ENCODE results near the gene APAF1.

Gene APAF1

DNA sequence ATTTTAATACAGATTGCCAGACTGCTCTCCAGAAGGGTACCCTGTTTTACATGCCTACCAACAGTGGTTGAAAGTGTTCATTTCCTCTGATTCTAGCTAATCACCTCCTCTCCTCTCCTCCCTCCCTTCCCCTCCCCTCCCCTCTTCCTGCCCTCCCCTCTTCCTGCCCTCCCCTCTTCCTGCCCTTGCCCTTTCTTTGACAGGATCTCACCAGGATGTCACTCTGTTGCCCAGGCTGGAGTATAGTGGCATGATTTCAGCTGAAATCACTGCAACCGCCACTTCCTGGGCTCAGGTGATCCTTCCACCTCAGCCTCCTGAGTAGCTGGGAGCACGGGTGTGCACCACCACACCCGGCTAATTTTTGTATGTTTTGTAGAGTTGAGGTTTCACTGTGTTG lies 24.7 kb downstream of the APAF1 start:
- no peak for DNase-seq (ENCODE audit: low read depth in 2 of 3, low spot score in 1 of 3)

GRCh38 chr12:98671459-98671858 lies 26.4 kb downstream of the APAF1 start:
- no peak for DNase-seq (ENCODE audit: low read depth in 2 of 3, low spot score in 1 of 3)

DNA sequence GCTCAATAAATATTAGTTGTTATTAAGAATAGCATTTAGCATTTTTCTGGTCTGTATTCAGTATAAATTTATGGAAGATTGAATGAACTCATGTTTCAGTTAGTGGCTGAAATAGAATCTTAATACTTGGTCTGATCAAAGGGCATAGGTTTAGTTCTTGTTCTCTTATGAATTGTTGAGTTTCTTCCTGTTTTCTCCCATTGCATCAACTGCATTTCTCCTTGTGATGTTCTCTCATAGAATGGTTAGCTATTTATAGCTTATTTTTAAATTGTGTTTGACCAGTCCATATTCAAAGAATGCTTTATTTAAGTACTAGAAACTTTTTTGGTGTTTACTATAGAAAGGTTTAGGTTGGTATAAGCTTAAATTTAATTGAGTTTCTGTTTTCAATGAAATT lies 29.8 kb downstream of the APAF1 start:
- no peak for DNase-seq (ENCODE audit: low read depth in 2 of 3, low spot score in 1 of 3)

DNA sequence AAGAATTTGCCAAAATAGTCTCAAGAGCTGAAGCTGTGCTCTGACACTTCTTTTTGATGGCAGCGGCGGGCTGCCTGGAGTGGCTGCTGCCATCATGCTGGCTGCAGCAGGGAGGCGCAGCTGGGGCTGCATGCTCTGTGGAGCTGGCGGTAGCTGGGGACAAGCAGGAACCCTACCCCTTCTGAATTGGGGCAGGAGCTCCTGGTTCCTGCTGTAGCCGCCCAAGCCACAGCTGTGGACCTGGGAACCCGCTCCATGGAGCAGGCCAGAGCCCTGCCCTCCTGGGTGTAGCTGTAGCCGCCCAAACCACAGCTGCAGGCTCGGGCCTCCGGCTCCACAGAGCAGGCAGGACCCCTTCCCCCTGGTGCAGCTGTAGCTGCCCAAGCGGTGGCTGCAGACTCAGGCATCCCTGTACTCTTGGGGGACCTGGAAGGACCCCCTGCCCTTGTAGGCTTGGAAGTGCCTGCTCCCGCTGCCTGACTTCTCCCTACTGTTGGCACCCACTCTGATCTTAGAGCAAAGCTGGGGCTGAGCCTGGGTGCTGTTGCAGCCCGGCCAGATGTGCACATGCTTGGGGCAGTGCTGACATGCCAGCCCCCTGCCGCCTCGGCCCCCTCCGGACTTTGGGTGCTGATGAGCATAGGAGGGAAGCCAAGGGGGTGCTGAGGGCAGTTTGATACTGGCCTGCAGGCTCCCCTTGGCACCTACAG lies 33.3 kb downstream of the APAF1 start:
- no peak for DNase-seq (ENCODE audit: low read depth in 2 of 3, low spot score in 1 of 3)

GRCh38 chr12:98678946-98679610 lies 34.0 kb downstream of the APAF1 start:
- no peak for DNase-seq (ENCODE audit: low read depth in 2 of 3, low spot score in 1 of 3)

GRCh38 chr12:98679611-98680005 lies 34.5 kb downstream of the APAF1 start:
- no peak for DNase-seq (ENCODE audit: low read depth in 2 of 3, low spot score in 1 of 3)

- DNase-seq (ENCODE audit: low read depth in 2 of 3, low spot score in 1 of 3), result no peak
Measured at GRCh38 chr12:98684199-98684598, 39.1 kb downstream of the APAF1 start.

DNA sequence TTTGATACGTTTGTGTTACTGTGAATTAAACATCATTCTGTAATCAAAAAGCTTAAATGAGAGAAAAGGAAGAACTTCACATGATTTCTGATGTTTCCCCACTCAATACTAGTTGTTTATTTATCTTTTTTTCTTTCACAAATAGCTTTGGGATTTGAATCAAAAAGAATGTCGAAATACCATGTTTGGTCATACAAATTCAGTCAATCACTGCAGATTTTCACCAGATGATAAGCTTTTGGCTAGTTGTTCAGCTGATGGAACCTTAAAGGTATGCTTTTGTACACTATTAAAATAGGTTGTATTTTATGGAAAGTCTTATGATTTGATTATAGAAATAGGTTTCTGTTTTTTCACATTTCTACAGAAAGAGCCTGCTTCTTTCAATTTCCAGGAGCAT lies 41.5 kb downstream of the APAF1 start:
- DNase-seq (ENCODE audit: low read depth in 2 of 3, low spot score in 1 of 3), result no peak

DNA sequence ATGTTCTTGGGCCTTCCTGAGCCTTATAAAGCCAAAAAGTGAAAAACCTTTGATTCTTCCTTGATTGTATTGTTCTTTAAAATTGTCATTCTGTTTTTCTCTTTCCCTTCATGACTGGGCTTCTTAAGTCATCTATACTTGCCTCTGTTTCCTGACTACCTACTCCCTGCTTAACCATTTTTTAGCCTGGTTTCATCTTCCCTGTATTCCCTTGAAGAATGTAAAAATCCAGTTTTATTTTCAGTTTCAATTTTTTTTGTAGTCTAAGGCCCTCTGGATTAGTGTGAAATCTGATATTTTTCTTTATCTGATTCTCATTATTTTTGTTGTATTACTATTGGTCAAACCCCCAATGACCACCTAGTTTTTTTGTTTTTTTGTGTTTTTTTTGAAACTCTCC lies 46.3 kb downstream of the APAF1 start:
- DNase-seq (ENCODE audit: low read depth in 2 of 3, low spot score in 1 of 3), result no peak

GRCh38 chr12:98696036-98696646 lies 51.1 kb downstream of the APAF1 start:
- no peak for DNase-seq (ENCODE audit: low read depth in 2 of 3, low spot score in 1 of 3)

DNA sequence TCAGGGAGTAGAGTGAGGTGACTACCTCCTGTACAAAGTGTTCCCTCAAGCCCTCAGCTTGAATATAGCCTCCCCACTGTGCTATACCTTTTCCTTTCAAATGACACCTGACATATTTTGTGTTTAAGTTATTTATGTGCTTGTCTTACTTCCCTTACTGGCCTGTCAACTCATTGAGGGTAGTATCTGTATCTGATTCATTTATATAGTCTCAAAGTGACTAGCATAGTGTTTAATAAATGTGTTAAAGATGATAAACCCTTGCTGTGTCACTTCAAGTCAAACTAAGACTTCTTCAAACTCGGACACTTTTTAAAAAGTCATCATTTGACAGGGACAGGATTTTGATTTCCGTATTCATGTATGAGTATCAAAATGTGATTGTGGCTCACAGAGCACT lies 52.1 kb downstream of the APAF1 start:
- DNase-seq (ENCODE audit: low read depth in 2 of 3, low spot score in 1 of 3), result no peak

DNA sequence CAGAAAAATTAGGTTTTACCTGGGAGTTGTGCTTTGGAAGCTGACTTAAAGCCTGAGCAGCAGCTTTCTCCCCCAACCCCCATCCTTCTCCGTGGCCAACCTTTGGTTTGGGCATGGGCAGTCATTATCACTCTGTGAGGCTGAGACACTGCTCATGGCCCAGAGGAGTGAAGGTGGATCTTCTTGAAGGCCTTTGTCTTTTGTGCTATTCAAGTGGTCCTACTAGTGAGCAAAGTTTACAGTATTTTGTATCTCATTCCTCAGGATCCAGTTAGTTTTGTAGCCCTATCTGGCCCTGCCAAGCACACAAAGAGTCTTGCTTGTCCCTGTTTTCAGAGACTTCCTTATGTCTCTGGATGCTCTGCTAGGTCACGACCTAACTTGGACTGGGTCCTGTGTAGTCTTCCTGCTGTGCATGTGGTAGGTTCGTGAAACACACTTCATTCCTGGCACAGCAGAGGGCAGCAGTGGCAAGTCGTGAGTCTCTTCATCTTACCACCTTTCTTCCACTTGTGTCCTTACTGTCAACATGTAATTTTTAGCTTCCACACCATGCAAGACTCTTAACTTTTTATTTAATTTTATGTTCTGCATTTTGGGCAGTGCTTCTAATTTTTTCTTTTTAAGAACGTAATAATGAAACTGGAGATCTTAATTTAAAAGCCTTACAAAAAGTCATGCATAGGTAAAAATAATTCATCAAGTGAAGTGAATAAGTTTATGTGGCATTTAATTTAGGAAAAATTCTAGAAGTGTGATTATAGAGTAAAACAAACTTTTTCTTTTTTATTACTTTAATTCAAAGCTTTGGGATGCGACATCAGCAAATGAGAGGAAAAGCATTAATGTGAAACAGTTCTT lies 53.7 kb downstream of the APAF1 start:
- DNase-seq (ENCODE audit: low read depth in 2 of 3, low spot score in 1 of 3), result peak; percentile 24 to 27 (median 25)

DNA sequence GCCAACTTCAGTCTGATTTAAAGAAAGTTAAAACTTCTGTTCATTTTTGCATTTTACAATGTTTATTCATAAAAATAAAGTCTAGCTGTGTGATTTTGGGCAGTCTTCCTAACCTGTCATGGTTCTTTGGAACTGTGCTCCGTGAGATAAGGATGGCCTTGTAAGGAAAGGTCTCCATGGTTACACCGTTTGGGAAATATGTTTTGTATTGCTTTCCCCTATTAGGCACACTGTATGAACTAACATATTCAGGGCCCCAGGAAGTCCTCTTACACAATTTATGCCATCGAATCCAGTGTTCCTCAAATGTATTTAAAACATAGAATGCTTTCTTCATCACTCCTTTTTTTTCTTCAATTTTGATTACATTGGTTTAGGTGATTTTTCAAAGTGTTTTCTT lies 54.5 kb downstream of the APAF1 start:
- no peak for DNase-seq (ENCODE audit: low read depth in 2 of 3, low spot score in 1 of 3)

GRCh38 chr12:98701166-98701565 lies 56.1 kb downstream of the APAF1 start:
- no peak for DNase-seq (ENCODE audit: low read depth in 2 of 3, low spot score in 1 of 3)

DNA sequence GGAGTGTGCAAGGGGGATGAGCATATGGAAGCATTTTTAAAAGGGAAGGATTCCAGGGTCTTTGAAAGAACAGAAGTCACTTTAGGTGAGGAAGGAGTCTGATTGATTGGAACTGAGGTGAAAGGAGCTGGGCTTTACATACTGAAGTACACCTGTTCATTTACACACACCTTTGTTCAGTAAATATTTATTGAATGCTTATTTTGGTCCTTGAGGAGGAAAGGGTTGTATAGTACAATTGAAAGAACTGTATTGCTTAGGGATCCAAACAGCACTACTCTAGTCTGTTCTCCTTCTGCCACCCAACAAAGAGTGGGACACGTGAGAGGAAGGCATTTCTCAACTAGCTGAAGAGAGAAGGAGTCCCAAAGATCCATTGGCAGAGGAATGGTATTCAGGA lies 63.9 kb downstream of the APAF1 start:
- DNase-seq (ENCODE audit: low read depth in 2 of 3, low spot score in 1 of 3), result no peak

DNA sequence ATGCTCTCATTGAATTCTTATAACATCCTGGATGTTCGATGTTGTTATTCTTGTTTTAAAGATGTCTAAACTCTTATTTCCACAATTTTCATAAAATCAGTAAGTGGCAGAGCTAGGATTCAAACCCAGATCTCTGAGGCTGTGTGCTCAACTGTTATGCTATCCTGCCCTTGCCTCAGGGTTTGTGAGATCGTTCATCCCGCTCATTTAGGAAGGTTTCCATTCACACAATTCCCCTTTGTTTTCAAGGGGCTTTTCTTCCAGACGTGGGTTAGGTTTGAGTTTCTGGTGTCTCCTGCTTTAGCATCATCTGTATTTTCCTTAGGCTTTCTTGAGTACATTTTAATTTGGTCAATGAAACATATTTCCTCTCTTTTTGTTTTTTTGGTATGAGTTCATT lies 69.3 kb downstream of the APAF1 start:
- DNase-seq (ENCODE audit: low read depth in 2 of 3, low spot score in 1 of 3), result no peak

DNA sequence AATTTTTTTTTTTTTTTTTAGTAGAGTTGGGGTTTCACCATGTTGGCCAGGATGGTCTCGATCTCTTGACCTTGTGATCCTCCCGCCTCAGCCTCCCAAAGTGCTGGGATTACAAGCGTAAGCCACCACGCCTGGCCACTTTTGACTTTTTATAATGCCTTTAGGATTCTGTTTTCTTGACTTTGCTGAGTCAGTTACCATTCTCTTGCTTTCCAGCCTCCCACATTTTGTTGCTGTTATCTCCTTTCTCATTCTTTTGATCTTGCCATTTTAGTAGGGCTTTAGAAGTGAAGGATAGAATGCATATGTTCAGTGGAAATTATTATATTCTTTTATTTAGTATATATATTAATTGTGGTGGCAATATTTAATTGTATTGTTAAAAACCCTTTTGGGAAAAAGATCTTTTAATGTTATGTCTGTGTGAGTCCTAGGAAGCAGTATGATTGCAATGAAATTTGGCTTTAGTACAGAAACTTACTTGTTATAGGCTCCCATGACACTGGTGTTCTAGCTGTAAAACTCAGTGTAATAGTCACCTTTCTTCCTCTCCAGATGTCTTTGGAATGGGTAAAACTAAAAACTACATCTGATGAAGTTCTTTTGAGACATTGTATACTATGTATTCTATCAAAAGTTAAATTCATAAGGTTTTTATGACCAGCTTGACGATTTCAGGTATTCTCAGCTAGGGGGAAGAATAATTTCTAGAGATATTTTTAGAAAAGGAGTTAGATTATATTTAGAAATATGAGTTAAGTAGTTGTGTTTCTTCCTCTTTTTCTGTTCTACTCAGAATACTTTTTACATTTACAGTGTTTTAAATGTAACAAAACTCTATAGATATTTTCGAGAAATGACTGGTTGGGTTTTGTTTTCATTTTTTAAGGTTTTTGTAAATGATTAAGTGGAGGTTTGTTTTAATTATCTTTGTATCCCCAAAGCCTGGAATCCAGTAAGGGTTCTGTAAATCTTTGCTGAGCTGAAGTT lies 74.7 kb downstream of the APAF1 start:
- DNase-seq (ENCODE audit: low read depth in 2 of 3, low spot score in 1 of 3), result no peak

DNA sequence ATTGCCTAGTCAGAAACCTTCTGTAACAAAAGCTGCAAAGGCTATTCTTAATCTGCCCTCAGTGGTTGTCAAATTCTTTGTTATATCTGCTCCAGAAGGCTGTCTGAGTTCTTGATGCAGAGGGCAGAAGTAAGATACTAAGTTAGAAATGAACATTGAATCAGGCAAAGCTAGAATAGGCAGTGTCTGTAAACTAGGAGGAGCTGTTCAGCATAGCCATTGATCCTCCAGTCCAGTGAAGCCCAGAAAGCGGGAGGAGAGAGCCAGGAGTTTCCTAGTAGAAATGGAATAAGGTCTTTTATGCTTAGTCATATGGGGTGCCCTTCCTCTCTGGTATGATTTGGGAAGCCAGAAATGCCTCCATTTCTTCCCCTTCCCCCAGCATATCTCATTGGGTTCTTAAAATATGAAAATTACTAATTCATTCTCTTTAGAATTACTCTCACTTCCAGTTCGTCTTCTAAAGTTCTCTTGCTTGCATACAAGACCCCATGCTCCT lies 76.2 kb downstream of the APAF1 start:
- no peak for DNase-seq (ENCODE audit: low read depth in 2 of 3, low spot score in 1 of 3)

- no peak for DNase-seq (ENCODE audit: low read depth in 2 of 3, low spot score in 1 of 3)
Measured at GRCh38 chr12:98724384-98725155, 79.5 kb downstream of the APAF1 start.

Data from stimulated activated CD4-positive, alpha-beta T cell treated with anti-CD3 and anti-CD28 coated beads, Interleukin-12 subunit alpha, Interleukin-12 subunit beta, amount 100 ng/mL, for 48 hours (primary cell).